ENCODE measurements around the gene TAS2R41.

DNA sequence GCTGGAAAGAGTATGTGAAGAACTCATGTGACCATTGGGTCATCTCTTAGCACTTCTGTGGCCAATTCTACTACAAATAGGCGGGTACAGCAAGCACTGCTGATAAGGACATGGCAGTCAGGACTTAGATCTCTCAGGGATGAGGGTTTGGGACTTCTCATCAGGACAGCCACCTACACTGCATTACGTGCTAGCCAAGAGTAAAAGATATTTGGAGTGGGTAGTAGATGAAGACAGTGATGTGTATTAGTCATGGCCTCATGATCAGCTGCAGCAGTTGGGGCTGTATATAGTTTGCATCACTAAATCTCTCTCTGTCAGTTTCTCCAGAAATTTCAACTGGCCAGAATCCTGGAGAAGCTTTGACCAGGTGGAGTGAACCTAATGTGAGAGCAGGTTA lies 25.2 kb upstream of the TAS2R41 start:
- TF ChIP-seq, protein P1, sequence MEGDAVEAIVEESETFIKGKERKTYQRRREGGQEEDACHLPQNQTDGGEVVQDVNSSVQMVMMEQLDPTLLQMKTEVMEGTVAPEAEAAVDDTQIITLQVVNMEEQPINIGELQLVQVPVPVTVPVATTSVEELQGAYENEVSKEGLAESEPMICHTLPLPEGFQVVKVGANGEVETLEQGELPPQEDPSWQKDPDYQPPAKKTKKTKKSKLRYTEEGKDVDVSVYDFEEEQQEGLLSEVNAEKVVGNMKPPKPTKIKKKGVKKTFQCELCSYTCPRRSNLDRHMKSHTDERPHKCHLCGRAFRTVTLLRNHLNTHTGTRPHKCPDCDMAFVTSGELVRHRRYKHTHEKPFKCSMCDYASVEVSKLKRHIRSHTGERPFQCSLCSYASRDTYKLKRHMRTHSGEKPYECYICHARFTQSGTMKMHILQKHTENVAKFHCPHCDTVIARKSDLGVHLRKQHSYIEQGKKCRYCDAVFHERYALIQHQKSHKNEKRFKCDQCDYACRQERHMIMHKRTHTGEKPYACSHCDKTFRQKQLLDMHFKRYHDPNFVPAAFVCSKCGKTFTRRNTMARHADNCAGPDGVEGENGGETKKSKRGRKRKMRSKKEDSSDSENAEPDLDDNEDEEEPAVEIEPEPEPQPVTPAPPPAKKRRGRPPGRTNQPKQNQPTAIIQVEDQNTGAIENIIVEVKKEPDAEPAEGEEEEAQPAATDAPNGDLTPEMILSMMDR (IDR thresholded peaks at IDR 0.05 in 8 of 11, conservative IDR thresholded peaks at IDR 0.05 in 3 of 11) = no peak
- TF ChIP-seq POLR2AphosphoS5 (IDR thresholded peaks at IDR 0.05) = no peak
